Spleen (tissue), 7 donors: ENCODE results near the gene DLX1.

Source experiments
- CTCF ChIP-seq, 11 experiments: fragments of 200-600 bp in 7 of 11; fragments of 450-650 bp in 4 of 11; sonication (generic) in 4 of 11; IDR thresholded peaks in 8 of 11; conservative IDR thresholded peaks in 3 of 11; 1 replicate in 7 of 11; 2 replicates in 4 of 11; pipeline versions ENCODE4 v1.4.0 to v1.8.0; 2016 to 2021; ENCODE audit warnings: antibody characterized with exemption in 11 of 11, inconsistent platforms in 4 of 11, mild to moderate bottlenecking in 1 of 11
- POLR2A ChIP-seq, 3 donors: fragments of 450-650 bp; IDR thresholded peaks; one replicate each; pipeline ENCODE4 v1.5.1; 2017; ENCODE audit warnings: antibody characterized with exemption in 3 of 3, mild to moderate bottlenecking in 1 of 3
- POLR2AphosphoS5 ChIP-seq, 3 donors: sonication (generic); formaldehyde crosslinking; IDR thresholded peaks; one replicate each; pipeline ENCODE4 v1.5.1; 2017; ENCODE audit warnings: antibody characterized with exemption in 3 of 3
- donor health status: DM: no; HTN: no; CAD: no; lungs with moderate emphysema.
- donor health status: DM: no; HTN: no; CAD: no.
- donor health status: DM: no; HTN: no; CAD: no.

DNA sequence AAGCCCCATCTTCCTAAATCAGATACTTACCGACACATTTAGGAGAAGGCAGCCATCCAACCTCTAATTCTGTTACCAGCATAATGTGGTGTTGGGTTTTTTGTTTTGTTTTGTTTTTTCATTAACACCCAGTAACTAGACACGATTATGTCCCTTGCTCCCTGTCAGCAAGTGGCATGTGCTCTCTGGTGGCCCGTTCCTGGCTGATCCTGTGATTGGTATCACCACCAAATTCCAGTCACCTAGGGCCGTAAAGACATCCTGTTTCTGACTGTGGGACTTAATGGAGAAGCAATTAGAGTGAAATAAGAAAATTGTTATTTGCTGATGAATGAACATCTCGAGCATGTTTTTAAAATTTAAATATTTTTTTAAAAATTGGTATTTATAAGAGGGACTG is 5.9 kb upstream of the DLX1 start:
- no peak for TF ChIP-seq CTCF (IDR thresholded peaks at IDR 0.05 in 8 of 11, conservative IDR thresholded peaks at IDR 0.05 in 3 of 11)
- no peak for TF ChIP-seq POLR2A (IDR thresholded peaks at IDR 0.05)
- no peak for TF ChIP-seq POLR2AphosphoS5 (IDR thresholded peaks at IDR 0.05)
